Body of pancreas (tissue), 4 donors: Measurements from ENCODE around the gene DOK5.

Source experiments
- POLR2A ChIP-seq, 3 donors: fragments of 450-650 bp; IDR thresholded peaks; one replicate each; pipeline ENCODE4 v1.6.1; 2016; ENCODE audit warnings: antibody characterized with exemption in 3 of 3, mild to moderate bottlenecking in 2 of 3
- TF ChIP-seq, protein P1 (sequence below), 7 experiments: fragments of 450-650 bp in 4 of 7; fragments of 200-600 bp in 3 of 7; sonication (generic) in 3 of 7; IDR thresholded peaks; one replicate each; pipeline ENCODE4 v1.5.1; 2016 to 2019; ENCODE audit warnings: antibody characterized with exemption in 7 of 7

DNA sequence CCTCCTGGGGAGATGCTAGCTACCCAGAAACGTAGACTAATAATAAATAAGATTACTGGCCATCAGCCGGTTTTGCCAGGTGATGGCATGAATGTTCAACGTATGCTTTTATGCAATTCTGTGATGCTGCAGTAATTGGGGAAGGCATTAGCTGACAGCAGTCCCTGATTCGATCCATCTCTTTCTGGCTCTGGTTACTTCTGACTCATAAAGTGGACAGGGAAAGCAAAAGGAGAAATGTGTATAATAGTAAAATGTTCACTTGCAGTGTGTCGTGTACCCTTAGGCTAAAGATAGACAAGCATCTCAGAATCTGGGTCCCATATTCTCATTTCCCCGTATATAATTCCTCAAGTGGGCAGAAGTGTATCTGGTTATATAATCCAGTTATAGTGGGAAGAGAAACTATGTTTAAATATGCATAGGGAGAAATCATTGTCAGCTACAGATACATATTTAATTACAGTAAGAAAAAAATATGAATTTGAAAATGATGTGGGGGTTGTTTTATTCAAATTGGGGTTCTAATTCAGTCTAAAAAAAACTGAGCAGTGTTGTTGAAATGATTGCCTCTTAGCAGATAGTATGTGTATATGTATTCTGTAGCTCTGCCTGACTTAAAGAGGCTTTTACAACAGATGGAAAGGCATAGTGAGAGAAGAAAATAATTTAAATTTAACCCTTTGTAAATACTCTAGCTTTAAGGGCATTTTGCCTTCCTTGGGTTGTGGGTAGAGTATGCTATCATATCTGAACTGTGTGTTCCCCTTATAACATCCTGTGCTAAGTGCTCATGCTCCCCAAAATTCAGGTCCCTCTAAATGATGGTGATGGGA is 40.6 kb downstream of the DOK5 start:
- TF ChIP-seq, protein P1, sequence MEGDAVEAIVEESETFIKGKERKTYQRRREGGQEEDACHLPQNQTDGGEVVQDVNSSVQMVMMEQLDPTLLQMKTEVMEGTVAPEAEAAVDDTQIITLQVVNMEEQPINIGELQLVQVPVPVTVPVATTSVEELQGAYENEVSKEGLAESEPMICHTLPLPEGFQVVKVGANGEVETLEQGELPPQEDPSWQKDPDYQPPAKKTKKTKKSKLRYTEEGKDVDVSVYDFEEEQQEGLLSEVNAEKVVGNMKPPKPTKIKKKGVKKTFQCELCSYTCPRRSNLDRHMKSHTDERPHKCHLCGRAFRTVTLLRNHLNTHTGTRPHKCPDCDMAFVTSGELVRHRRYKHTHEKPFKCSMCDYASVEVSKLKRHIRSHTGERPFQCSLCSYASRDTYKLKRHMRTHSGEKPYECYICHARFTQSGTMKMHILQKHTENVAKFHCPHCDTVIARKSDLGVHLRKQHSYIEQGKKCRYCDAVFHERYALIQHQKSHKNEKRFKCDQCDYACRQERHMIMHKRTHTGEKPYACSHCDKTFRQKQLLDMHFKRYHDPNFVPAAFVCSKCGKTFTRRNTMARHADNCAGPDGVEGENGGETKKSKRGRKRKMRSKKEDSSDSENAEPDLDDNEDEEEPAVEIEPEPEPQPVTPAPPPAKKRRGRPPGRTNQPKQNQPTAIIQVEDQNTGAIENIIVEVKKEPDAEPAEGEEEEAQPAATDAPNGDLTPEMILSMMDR (IDR thresholded peaks at IDR 0.05): no peak
- no peak for TF ChIP-seq POLR2A (IDR thresholded peaks at IDR 0.05)
